ENCODE data around the gene SCD5. TPM values are rescaled to one million over a fixed set of nuclear protein-coding genes. Genes with fewer than 3 reads are reported as not detected.

Gene SCD5
- total RNA-seq, 1 donor from 2014 or later, result 36.9 TPM

DNA sequence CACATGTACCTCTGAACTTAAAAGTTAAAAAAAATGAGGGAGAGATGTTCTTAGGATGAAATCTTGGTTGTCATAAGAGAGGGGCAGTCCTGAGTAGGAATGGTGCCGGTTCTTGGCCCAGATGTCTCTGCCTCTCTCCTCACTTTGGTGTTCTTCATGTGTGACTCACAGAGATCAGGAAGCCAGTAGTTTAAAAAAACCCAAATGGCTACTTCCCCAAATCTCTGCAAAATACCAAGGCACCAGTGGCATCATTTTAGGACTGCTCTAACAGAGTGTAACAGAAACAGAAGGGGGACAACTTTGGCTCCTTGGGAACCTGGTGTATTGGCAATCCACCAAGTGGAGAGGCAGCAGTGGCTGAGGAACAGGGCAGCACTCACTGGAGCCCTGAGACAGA is 116.8 kb downstream of the SCD5 start:
- Histone ChIP-seq H3K4me2 (no peak overlapping the region), H3K27ac (no peak overlapping the region), H3K9me3 (ENCODE audit: low read depth) (no peaks in the 10 kb centered on the region), H2AFZ (replicated peaks) (no peak overlapping the region), H3K79me2 (ENCODE audit: low read depth) (no peaks in the 10 kb centered on the region), H3K36me3 (no peaks in the 10 kb centered on the region), H3K9ac (no peak overlapping the region), H3K4me1 (no peaks in the 10 kb centered on the region), H3F3A (ENCODE audit: low read depth) (no peaks in the 10 kb centered on the region), H3K27me3 (no peaks in the 10 kb centered on the region), H3K4me3 (no peak overlapping the region), H4K20me1 (ENCODE audit: low read depth) (no peaks in the 10 kb centered on the region)
- no peak for DNase-seq (ENCODE audit: low spot score)
- Mint-ChIP-seq H3K27me3 (ENCODE audit: insufficient read depth, low read depth) (peaks cover 2% of the 10 kb centered on the region), H3K4me1 (peaks cover 14% of the 10 kb centered on the region), H3K36me3 (peaks cover 40% of the 10 kb centered on the region), H3K9me3 (no peaks in the 10 kb centered on the region), H3K27ac (no peak overlapping the region), H3K4me3 (no peak overlapping the region)
- TF ChIP-seq EZH2 (IDR thresholded peaks at IDR 0.05) (no peak), EZH2phosphoT487 (IDR thresholded peaks at IDR 0.05) (no peak)
- TF ChIP-seq, protein P1, sequence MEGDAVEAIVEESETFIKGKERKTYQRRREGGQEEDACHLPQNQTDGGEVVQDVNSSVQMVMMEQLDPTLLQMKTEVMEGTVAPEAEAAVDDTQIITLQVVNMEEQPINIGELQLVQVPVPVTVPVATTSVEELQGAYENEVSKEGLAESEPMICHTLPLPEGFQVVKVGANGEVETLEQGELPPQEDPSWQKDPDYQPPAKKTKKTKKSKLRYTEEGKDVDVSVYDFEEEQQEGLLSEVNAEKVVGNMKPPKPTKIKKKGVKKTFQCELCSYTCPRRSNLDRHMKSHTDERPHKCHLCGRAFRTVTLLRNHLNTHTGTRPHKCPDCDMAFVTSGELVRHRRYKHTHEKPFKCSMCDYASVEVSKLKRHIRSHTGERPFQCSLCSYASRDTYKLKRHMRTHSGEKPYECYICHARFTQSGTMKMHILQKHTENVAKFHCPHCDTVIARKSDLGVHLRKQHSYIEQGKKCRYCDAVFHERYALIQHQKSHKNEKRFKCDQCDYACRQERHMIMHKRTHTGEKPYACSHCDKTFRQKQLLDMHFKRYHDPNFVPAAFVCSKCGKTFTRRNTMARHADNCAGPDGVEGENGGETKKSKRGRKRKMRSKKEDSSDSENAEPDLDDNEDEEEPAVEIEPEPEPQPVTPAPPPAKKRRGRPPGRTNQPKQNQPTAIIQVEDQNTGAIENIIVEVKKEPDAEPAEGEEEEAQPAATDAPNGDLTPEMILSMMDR (IDR thresholded peaks at IDR 0.05), result no peak

DNA sequence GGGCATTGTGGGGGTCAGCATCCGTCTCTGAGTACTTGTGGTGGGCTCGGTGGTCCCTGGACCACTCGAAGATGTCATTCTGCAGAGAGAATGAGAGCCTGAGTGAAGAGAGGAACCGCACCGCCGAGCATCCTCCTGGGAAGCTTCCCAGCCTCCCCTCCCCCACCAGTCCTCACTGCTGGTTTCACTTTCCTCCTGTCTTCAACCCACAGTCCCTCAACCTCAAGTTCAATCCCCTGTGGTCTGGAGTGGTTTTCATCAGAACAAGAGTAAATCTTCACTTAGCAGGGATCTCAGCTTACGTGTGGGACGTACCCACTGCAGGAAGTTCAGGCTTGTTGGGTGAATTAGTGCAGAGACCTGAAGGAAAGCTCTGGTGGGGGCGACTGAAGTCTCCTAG is 117.8 kb downstream of the SCD5 start:
- no peak overlapping the region for H2AFZ ChIP-seq (replicated peaks)
- no peak overlapping the region for H3K4me3 ChIP-seq
- no peaks in the 10 kb centered on the region for H3K9me3 ChIP-seq (ENCODE audit: low read depth)
- no peaks in the 10 kb centered on the region for H3K4me1 ChIP-seq
- H4K20me1 ChIP-seq (ENCODE audit: low read depth), result no peaks in the 10 kb centered on the region
- H3K9ac ChIP-seq, result no peak overlapping the region
- Mint-ChIP-seq H3K4me3 (no peak overlapping the region), H3K27me3 (ENCODE audit: insufficient read depth, low read depth) (peaks cover 2% of the 10 kb centered on the region), H3K36me3 (peaks cover 42% of the 10 kb centered on the region), H3K4me1 (peaks cover 14% of the 10 kb centered on the region), H3K9me3 (no peaks in the 10 kb centered on the region), H3K27ac (no peak overlapping the region)
- H3K79me2 ChIP-seq (ENCODE audit: low read depth), result no peaks in the 10 kb centered on the region
- H3K27me3 ChIP-seq, result no peaks in the 10 kb centered on the region
- H3K27ac ChIP-seq, result no peak overlapping the region
- TF ChIP-seq, protein P1 (IDR thresholded peaks at IDR 0.05), result no peak
- TF ChIP-seq EZH2phosphoT487 (IDR thresholded peaks at IDR 0.05), result no peak
- no peak for TF ChIP-seq EZH2 (IDR thresholded peaks at IDR 0.05)
- no peak for DNase-seq (ENCODE audit: low spot score)
- no peak overlapping the region for H3K4me2 ChIP-seq
- no peaks in the 10 kb centered on the region for H3F3A ChIP-seq (ENCODE audit: low read depth)
- H3K36me3 ChIP-seq, result no peaks in the 10 kb centered on the region

DNA sequence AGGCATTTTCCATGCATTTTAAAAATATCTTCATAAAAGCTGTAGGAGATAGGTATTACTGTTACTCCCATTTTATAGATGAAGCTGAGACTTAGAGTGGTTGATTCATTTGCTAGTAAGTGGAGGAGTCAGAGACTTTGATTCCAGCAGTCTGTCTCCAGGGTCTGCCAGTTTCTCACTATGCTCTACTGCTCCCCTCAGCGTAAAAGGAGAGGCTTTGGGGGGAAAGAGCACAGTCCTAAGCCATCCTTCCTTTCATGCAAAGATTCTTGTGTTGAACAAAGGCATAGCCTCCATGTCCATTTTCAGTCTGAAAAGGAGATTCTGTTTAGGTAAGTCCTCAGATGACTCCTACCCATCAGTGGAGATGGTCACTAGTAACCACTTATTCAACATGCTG is 119.1 kb downstream of the SCD5 start:
- no peak overlapping the region for H2AFZ ChIP-seq (replicated peaks)
- H3K4me1 Mint-ChIP-seq, result peaks cover 14% of the 10 kb centered on the region
- no peaks in the 10 kb centered on the region for H3F3A ChIP-seq (ENCODE audit: low read depth)
- H3K27me3 ChIP-seq, result no peaks in the 10 kb centered on the region
- no peak overlapping the region for H3K27ac Mint-ChIP-seq
- H4K20me1 ChIP-seq (ENCODE audit: low read depth), result no peaks in the 10 kb centered on the region
- no peaks in the 10 kb centered on the region for H3K36me3 ChIP-seq
- H3K36me3 Mint-ChIP-seq, result peaks cover 44% of the 10 kb centered on the region
- H3K79me2 ChIP-seq (ENCODE audit: low read depth), result no peaks in the 10 kb centered on the region
- H3K4me2 ChIP-seq, result no peak overlapping the region
- TF ChIP-seq, protein P1 (IDR thresholded peaks at IDR 0.05), result peak; percentile 25
- no peak for TF ChIP-seq EZH2phosphoT487 (IDR thresholded peaks at IDR 0.05)
- H3K27me3 Mint-ChIP-seq (ENCODE audit: insufficient read depth, low read depth), result peaks cover 2% of the 10 kb centered on the region
- no peaks in the 10 kb centered on the region for H3K9me3 Mint-ChIP-seq
- H3K4me1 ChIP-seq, result no peaks in the 10 kb centered on the region
- no peak overlapping the region for H3K4me3 ChIP-seq
- no peak overlapping the region for H3K4me3 Mint-ChIP-seq
- H3K27ac ChIP-seq, result no peak overlapping the region
- DNase-seq (ENCODE audit: low spot score), result peak; percentile 27
- H3K9ac ChIP-seq, result no peak overlapping the region
- H3K9me3 ChIP-seq (ENCODE audit: low read depth), result no peaks in the 10 kb centered on the region
